ENCODE results near the gene CHMP2A. TPM values are rescaled to one million over a fixed set of nuclear protein-coding genes. Genes with fewer than 3 reads are reported as not detected.
A peak's percentile ranks its signal among the peaks of the same experiment; 100 is the strongest.

Gene CHMP2A
- total RNA-seq, 1 experiment from 2014 or later, result 109 TPM

DNA sequence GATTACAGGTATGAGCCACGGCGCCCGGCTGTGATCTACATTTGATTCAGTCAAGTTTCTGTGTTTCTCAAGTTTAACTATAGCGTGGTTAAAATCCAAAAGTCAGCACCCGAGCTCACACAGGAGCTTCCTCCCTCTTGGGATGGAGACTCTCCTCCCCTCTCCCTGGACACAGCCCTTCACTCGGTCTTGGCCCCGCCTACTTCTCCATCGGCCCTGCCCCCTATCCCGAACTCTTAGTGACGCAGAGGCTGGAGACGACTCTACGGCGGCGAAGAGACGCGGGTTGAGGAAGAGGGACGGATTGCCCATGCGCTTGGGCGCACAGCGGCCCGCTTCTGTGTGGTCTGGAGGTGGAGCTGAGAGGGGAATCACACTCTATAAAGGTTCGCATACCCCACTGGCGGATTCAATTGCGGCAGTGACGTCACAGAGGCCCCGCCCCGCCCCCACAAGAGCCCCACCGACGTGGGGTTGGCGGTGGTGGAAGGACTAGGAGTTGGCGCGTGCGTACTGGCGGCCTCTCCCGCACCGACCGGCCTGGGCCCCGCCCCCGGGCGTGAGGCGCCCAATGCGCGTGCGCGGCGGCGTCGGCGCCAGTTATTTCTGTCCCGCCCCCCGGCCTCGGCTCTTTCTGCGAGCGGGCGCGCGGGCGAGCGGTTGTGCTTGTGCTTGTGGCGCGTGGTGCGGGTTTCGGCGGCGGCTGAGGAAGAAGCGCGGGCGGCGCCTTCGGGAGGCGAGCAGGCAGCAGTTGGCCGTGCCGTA lies 10.9 kb downstream of the CHMP2A start, which contains the start of gene TRIM28 (continued):
- TF ChIP-seq, protein P1, sequence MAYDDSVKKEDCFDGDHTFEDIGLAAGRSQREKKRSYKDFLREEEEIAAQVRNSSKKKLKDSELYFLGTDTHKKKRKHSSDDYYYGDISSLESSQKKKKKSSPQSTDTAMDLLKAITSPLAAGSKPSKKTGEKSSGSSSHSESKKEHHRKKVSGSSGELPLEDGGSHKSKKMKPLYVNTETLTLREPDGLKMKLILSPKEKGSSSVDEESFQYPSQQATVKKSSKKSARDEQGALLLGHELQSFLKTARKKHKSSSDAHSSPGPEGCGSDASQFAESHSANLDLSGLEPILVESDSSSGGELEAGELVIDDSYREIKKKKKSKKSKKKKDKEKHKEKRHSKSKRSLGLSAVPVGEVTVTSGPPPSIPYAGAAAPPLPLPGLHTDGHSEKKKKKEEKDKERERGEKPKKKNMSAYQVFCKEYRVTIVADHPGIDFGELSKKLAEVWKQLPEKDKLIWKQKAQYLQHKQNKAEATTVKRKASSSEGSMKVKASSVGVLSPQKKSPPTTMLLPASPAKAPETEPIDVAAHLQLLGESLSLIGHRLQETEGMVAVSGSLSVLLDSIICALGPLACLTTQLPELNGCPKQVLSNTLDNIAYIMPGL (CRISPR knock-in tag; IDR thresholded peaks at IDR 0.05), result no peak; the same call in 1 of the 2 replicates
- no peak for TF ChIP-seq ZNF512 (CRISPR knock-in tag; IDR thresholded peaks at IDR 0.05; ENCODE audit: borderline replicate concordance)
- TF ChIP-seq RORB (CRISPR knock-in tag; IDR thresholded peaks at IDR 0.05), result no peak
- TF ChIP-seq ZNF423 (CRISPR knock-in tag; IDR thresholded peaks at IDR 0.05), result no peak
- TF ChIP-seq ZNF121 (CRISPR knock-in tag; IDR thresholded peaks at IDR 0.05), result no peak
- TF ChIP-seq, protein P2, sequence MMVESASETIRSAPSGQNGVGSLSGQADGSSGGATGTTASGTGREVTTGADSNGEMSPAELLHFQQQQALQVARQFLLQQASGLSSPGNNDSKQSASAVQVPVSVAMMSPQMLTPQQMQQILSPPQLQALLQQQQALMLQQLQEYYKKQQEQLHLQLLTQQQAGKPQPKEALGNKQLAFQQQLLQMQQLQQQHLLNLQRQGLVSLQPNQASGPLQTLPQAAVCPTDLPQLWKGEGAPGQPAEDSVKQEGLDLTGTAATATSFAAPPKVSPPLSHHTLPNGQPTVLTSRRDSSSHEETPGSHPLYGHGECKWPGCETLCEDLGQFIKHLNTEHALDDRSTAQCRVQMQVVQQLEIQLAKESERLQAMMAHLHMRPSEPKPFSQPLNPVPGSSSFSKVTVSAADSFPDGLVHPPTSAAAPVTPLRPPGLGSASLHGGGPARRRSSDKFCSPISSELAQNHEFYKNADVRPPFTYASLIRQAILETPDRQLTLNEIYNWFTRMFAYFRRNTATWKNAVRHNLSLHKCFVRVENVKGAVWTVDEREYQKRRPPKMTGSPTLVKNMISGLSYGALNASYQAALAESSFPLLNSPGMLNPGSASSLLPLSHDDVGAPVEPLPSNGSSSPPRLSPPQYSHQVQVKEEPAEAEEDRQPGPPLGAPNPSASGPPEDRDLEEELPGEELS (CRISPR knock-in tag; IDR thresholded peaks at IDR 0.05), result peak; percentile 45; the same call in 1 of the 2 replicates
- TF ChIP-seq PRRX2 (CRISPR knock-in tag; IDR thresholded peaks at IDR 0.05), result no peak
- TF ChIP-seq JAZF1 (CRISPR knock-in tag; IDR thresholded peaks at IDR 0.05), result no peak
- peak; percentile 73; the same call in 1 of the 2 replicates for TF ChIP-seq SMAD3 (CRISPR knock-in tag; IDR thresholded peaks at IDR 0.05; ENCODE audit: borderline replicate concordance)
- no peak for TF ChIP-seq STAT6 (CRISPR knock-in tag; conservative IDR thresholded peaks at IDR 0.05; ENCODE audit: low read depth)
- no peak for TF ChIP-seq ZNF396 (CRISPR knock-in tag; IDR thresholded peaks at IDR 0.05; ENCODE audit: borderline replicate concordance)
- peak; percentile 55; the same call in 1 of the 2 replicates for TF ChIP-seq TCF7 (CRISPR knock-in tag; IDR thresholded peaks at IDR 0.05; ENCODE audit: low read depth)
- no peak for TF ChIP-seq EMX1 (CRISPR knock-in tag; IDR thresholded peaks at IDR 0.05)
- TF ChIP-seq, protein P3, sequence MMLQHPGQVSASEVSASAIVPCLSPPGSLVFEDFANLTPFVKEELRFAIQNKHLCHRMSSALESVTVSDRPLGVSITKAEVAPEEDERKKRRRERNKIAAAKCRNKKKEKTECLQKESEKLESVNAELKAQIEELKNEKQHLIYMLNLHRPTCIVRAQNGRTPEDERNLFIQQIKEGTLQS (CRISPR knock-in tag; conservative IDR thresholded peaks at IDR 0.05), result no peak
- TF ChIP-seq, protein P4, sequence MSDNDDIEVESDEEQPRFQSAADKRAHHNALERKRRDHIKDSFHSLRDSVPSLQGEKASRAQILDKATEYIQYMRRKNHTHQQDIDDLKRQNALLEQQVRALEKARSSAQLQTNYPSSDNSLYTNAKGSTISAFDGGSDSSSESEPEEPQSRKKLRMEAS (CRISPR knock-in tag; IDR thresholded peaks at IDR 0.05), result peak; percentile 49; the same call in 1 of the 2 replicates
- TF ChIP-seq, protein P5, sequence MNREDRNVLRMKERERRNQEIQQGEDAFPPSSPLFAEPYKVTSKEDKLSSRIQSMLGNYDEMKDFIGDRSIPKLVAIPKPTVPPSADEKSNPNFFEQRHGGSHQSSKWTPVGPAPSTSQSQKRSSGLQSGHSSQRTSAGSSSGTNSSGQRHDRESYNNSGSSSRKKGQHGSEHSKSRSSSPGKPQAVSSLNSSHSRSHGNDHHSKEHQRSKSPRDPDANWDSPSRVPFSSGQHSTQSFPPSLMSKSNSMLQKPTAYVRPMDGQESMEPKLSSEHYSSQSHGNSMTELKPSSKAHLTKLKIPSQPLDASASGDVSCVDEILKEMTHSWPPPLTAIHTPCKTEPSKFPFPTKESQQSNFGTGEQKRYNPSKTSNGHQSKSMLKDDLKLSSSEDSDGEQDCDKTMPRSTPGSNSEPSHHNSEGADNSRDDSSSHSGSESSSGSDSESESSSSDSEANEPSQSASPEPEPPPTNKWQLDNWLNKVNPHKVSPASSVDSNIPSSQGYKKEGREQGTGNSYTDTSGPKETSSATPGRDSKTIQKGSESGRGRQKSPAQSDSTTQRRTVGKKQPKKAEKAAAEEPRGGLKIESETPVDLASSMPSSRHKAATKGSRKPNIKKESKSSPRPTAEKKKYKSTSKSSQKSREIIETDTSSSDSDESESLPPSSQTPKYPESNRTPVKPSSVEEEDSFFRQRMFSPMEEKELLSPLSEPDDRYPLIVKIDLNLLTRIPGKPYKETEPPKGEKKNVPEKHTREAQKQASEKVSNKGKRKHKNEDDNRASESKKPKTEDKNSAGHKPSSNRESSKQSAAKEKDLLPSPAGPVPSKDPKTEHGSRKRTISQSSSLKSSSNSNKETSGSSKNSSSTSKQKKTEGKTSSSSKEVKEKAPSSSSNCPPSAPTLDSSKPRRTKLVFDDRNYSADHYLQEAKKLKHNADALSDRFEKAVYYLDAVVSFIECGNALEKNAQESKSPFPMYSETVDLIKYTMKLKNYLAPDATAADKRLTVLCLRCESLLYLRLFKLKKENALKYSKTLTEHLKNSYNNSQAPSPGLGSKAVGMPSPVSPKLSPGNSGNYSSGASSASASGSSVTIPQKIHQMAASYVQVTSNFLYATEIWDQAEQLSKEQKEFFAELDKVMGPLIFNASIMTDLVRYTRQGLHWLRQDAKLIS (CRISPR knock-in tag; IDR thresholded peaks at IDR 0.05; ENCODE audit: borderline replicate concordance), result no peak
- no peak for TF ChIP-seq ZNF671 (CRISPR knock-in tag; IDR thresholded peaks at IDR 0.05)
- TF ChIP-seq, protein P6, sequence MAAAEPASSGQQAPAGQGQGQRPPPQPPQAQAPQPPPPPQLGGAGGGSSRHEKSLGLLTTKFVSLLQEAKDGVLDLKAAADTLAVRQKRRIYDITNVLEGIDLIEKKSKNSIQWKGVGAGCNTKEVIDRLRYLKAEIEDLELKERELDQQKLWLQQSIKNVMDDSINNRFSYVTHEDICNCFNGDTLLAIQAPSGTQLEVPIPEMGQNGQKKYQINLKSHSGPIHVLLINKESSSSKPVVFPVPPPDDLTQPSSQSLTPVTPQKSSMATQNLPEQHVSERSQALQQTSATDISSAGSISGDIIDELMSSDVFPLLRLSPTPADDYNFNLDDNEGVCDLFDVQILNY (CRISPR knock-in tag; IDR thresholded peaks at IDR 0.05), result peak; percentile 84
- no peak for TF ChIP-seq ZNF425 (CRISPR knock-in tag; conservative IDR thresholded peaks at IDR 0.05)
- no peak for TF ChIP-seq CREB1 (CRISPR knock-in tag; IDR thresholded peaks at IDR 0.05)
- TF ChIP-seq SMAD4 (CRISPR knock-in tag; IDR thresholded peaks at IDR 0.05), result no peak
- 0 out of 2 replicates have a peak, but pooled peaks have one; percentile 30 for TF ChIP-seq GABPB1 (CRISPR knock-in tag; IDR thresholded peaks at IDR 0.05)
